GM19438 (cell line): Measurements from ENCODE around the gene TMC7.

Experiments
- ATAC-seq: cut with Tn5 transposase; IDR thresholded peaks from one replicate; pipeline ENCODE4 v1.9.1; 2021; ENCODE audit warnings: low read depth; ENCODE audit not compliant: unreplicated experiment

The TMC7 gene

GRCh38 chr16:19110537-19111360 is 127.0 kb downstream of the TMC7 start:
- no peak for ATAC-seq

- no peak for ATAC-seq
These were observed 128.3 kb downstream of the TMC7 start for GRCh38 chr16:19112099-19112407.
